GM18511 (cell line): ENCODE data around the gene RAB42.
"Not testable (repeated sequence)": the region's sequence is repeated elsewhere in the genome, so short reads cannot be mapped to it uniquely, and the experiment has no call there.

Experiments used
- ATAC-seq: cut with Tn5 transposase; IDR thresholded peaks from one replicate; pipeline ENCODE4 v1.9.1; 2021; ENCODE audit warnings: mild to moderate bottlenecking, moderate library complexity; ENCODE audit not compliant: unreplicated experiment

The RAB42 gene

DNA sequence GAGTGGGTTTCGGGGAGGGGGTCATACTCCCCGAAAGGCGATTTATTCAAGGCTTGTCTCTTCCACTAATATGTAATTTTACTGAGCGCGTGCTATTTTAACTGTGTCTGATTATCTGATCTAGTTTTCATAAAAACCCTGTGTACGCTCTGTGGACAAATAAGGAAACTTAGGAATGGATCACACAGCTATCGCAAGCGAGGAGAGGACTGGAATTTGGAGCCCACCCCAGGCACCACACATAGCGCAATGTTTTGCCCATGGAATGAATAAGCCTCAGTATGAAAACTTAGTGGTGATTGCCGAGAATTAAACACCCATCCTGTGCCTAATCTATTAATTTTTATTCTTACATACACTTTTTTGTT, 9.8 kb upstream of the RAB42 start:
- no peak for ATAC-seq

DNA sequence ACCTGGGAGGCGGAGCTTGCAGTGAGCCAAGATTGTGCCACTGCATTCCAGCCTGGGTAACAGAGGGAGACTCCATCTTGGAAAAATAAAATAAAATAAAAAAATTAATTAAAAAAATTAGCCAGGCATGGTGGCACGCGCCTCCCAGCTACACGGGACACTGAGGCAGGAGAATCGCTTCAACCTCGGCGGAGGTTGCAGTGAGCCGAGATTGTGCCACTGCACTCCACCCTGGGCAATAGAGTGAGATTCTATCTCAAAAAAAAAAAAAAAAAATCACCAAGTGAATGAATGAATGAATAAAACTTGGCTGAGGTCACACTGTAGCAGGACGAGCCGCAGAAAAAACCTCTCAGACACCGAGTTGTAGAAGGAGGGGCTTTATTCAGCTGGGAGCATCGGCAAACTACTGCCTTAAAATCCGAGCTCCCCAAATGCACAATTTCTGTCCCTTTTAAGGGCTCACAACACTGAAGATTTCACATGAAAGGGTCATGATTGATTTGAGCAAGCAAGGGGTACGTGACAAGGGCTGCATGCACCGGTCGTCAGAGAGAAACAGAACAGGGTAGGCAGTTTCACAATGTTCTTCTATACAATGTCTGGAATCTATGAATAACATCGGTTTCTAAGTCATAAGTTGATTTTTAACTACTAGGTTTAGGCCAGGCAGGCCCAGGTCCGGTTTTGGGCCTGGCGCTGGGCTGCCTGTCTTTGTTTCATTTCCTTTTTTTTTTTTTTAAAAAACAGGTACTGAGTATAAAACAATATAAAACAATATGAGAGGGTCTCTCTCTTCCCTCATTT, 5.3 kb upstream of the RAB42 start:
- not testable (repeated sequence) for ATAC-seq

DNA sequence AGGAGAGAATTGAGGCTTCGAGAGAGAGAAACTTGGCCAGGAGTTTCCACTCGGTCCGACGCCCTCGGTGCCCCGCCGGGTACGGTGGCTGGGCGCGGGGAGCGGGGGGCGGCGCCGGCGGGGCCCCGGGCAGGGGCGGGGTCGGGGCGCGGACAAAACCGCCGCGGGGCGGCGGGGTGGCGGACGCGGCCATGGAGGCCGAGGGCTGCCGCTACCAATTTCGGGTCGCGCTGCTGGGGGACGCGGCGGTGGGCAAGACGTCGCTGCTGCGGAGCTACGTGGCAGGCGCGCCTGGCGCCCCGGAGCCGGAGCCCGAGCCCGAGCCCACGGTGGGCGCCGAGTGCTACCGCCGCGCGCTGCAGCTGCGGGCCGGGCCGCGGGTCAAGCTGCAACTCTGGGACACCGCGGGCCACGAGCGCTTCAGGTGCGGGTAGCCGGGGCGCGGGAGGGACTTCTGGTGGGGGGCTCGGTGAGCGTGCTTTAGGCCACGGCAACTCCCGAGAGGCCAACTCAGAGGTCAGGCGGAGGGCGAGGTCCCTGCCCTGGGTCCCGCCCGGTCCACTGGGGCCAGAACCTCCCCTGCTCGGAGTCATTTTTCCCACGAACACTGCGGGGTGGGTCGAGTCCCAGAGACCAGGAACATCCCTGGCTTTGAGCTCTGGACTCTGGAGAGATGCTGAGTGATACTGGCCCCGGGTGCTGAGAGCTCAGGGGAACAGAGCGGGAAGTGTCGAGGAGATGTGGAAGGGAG, 431 bp downstream of the RAB42 start:
- peak; percentile 68 for ATAC-seq

DNA sequence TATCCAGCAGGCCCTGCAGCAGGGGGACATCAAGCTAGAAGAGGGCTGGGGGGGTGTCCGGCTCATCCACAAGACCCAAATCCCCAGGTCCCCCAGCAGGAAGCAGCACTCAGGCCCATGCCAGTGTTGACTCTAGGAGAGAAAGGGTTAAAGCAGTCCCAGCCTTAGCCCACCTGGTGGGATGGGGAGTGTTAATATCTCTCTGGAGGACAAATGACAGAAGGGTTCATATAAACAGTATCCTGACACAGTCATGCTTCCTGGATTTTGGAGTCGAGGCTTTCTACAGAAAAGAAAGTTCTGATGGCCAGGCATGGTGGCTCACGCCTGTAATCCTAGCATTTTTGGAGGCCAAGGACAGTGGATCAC, 1.9 kb downstream of the RAB42 start:
- not testable (repeated sequence) for ATAC-seq

DNA sequence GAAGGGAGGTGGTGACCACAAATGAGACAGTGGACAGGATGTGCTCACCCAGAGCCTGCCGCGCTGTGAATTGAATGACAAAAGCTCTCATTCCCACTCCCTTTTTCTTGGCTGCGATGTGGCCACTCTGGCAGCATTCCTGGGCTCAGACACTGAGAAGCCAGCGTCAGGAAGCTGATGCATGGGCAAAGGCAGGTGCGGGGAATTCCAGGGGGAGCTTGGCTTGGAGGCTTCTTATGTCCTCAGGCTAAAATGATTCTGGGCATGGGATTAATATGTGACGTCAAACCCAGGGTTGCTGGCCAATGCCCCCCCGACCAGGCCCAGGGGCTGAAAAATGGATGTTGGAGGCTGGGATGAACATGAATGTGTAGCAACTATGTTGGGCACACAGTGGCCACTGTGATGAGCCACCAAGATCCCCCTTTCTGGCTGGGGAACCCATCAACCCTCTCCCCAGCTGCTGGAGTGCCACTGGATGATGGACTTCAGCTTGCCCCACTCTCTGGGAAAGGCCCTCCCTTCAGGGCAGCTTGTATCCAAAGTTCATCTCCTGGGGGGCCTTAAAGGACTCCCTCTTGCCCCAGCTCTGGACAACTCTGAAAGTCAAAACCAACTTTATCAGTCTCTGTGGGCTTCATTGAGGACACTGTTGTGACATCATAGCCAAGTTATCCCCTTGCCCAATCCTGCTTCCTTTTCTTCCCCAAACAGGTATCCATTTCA, 2.8 kb downstream of the RAB42 start:
- not testable (repeated sequence) for ATAC-seq

DNA sequence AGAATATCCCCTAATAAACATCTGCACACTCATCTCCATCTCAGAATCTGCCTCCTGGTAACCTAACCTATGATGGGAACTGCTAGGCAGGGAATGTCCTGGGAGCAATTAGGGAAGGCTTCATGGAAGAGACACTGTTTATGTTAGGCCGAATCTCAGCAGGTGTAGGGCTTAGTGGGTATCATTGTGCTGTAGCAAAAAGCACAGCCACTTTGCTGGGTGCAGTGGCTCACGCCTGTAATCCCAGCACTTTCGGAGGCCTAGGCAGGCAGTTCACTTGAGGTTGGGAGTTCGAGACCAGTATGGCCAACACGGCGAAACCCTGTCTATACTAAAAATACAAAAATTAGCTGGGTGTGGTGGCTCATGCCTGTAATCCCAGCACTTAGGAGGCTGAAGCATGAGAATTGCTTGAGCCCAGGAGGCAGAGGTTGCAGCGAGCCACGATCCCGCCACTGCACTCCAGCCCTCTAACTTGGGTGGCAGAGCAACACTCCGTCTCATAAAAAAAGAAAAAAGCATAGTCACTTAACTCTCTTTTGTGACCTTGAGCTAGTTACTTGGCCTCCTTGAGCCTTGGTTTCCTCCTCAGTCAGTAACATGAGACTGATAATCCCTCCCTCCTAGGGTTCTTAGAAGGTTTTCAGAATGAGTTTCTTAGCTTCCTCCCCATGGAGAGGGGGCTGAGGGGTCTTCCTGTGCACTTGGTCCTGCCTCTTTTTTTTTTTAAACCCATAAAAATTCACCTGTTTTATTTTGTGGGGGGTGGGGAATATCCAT, 3.5 kb downstream of the RAB42 start:
- no peak for ATAC-seq

DNA sequence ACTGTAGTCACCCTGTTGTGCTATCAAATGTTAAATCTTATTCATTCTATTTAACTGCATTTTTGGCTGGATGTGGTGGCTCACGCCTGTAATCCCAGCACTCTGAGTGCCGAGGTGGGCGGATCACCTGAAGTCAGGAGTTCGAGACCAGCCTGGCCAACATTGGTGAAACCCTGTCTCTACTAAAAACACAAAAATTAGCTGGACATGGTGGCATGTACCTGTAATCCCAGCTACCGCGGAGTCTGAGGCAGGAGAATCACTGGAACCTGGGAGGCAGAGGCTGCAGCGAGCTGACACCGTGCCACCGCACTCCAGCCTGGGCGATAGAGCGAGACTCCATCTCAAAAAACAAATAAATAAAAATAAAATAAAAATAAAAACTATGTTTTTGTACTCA, 4.2 kb downstream of the RAB42 start:
- not testable (repeated sequence) for ATAC-seq

DNA sequence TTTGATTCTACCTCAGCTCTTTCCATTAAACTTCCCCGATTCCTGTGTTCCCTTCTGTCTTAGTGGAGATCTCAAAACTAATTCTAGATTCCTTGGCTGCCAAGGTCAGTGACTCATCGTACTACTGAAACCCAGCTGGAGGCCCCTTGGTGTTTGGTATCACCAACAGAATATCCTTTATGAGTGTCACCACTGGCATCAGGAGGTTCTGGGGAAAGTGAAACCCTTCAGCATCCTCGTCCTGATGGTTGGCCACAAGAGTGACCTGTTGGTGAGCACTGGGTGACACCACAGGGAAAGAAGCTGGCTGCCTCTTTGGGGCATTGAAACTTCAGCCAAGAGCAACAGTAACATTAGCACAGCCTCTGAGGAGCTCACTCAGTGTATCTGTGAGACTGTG, 9.6 kb downstream of the RAB42 start:
- ATAC-seq: no peak

DNA sequence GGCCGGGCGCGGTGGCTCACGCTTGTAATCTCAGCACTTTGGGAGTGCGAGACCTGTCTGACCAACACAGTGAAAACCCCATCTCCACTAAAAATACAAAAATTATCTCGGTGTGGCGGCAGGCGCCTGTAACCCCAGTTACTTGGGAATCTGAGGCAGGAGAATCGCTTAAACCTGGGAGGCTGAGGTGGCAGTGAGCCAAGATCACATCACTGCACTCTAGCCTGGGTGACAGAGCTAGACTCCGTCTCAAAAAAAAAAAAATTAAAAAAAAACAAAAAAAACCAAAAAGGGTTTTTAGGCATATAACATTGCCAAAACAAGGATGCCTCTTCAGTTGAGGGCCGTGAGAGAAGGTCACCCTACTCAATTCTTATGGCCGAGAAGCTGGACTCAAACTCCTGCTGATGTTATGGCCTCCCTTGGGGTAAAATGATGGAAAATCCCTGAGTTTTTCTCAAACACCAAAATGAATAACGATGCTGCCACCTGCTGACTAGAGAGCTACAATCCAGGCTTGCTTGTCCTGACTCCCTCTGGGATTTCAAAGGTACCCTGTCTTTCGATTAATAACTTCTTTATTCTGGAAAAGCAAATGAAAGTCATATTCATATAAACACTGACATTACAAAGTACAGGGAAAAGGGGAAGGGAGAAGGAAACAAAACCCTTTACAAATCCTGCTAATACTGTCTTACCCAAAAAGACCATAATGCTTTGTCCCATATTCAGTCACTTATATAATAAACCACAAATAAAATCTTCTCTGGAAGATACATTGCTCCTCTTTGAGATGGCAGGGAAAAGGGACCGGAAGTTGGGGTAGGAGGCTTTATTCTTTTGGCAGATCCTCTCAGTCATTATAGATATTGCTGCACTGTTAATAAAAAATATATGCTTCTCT, 10.7 kb downstream of the RAB42 start:
- no peak for ATAC-seq

DNA sequence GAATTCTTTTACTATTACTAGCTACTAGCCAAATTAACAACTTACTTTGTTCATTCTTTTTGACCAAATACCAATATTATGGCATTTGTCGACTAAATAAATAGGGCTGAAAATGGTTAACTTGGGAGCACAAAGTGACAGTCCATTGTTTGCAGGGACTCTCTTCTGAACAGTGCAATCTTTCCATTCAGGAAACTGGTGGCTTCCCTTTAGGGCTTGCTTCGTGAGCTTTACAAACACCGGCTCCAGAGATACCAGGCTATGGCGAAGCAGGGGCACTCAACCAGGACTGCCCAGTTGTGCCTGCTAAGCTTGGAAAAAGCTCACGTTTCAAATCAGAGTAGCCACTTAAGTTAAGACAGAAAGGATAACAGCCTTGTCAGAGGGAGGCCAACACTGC, 12.3 kb downstream of the RAB42 start:
- ATAC-seq: no peak

DNA sequence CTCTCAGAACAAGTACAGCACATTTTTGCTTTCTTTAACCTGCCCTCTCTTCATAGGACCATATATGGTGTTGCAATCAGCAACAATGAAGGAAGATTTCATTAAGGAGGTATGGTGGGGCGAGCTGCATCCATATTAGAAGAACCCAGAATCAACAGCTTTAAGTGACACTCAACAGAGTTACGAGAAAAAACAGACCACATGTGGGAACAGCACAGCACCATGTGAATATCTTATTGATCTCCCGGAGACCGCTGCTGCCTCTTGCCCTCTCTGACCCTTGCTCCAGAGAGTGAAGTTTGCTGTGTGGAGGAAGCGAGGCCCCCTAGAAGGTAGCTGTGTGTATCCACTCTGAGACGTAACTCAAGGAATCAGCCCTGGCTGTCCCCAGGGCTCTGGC, 12.9 kb downstream of the RAB42 start:
- ATAC-seq: no peak

DNA sequence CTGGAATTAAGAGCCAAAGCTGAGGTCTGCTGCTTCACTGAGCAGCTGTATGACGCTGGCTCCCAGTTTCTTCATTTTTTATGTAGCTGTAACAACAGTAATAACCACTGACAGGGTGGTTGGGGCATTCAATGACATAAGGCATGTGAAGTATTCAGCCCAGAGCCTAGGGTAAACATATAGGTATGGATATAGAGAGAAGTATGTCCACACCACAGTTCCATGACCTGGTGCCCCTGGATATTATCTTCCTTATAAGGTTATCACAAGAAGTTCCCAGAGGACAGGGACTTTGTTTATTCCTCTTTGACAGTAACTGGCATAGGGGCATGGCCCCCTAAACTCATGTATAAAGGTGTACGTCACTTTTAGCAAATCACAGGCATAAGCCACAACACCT, 14.7 kb downstream of the RAB42 start:
- no peak for ATAC-seq

DNA sequence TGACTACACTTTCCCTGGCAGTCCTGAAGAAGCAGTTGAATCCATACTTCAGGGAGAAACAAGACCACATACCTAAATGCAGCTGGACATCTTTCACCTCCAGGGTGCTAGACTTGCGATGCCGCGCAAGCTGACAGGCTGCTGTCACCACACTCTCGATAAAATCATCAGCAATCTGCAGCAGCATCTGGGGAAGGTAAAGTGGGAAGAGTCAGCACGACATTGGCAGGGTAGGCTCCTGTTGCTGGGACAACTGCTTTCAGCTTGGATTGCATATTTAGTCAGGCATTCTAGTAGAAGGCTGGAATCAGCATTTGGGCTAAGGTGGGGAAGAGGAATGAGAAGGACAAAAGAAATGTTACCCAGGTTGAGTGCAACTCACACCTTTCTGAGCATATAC, 21.1 kb downstream of the RAB42 start:
- ATAC-seq: no peak

DNA sequence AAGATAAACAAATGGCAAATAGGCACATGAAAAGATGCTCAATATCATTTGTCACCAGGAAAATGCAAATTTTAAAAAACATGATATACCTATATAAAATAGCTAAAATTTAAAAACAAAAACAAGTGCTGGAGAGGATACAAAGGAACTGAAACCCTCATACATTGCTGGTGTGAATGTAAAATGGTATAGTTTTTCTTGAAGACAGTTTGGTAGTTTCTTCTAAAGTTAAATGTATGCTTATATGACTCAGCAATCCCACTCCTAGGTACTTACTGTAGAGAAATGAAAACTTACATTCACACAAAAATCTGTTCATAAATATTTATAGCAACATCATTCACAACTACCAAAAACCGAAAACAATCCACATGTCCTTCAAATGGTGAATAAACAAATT, 39.6 kb downstream of the RAB42 start:
- no peak for ATAC-seq

DNA sequence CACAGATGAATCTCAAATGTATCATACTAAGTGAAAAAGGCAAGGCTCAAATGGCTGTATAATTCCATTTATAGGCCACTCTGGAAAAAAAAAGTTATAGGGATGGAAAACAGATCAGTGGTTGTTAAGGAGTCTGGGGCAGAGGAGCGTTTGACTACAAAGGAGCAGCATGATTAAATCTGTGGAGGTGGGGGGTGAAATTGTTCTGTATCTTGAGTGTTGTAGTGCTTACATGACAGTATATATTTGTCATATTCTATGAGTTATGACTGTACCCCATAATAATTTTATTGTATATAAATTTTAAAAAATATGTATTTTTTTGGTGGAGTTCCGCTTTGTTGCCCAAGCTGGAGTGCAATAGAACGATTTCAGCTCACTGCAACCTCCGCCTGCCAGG, 40.5 kb downstream of the RAB42 start:
- no peak for ATAC-seq

DNA sequence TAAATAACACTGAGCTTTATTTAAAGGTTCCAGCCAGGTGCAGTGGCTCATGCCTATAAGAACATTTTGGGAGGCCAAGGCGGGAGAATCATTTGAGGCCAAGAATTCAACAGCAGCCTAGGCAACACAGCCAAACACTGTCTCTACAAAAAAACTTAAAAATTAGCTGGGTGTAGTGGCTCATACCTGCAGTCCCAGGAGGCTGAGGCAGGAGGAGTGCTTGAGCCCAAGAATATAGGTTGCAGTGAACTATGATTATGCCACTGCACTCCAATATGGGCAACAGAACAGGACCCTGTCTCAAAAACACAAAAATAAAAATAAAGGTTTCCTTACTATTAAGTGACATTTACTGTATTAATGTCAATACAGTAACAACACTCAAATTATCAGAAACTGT, 48.7 kb downstream of the RAB42 start:
- ATAC-seq: no peak

DNA sequence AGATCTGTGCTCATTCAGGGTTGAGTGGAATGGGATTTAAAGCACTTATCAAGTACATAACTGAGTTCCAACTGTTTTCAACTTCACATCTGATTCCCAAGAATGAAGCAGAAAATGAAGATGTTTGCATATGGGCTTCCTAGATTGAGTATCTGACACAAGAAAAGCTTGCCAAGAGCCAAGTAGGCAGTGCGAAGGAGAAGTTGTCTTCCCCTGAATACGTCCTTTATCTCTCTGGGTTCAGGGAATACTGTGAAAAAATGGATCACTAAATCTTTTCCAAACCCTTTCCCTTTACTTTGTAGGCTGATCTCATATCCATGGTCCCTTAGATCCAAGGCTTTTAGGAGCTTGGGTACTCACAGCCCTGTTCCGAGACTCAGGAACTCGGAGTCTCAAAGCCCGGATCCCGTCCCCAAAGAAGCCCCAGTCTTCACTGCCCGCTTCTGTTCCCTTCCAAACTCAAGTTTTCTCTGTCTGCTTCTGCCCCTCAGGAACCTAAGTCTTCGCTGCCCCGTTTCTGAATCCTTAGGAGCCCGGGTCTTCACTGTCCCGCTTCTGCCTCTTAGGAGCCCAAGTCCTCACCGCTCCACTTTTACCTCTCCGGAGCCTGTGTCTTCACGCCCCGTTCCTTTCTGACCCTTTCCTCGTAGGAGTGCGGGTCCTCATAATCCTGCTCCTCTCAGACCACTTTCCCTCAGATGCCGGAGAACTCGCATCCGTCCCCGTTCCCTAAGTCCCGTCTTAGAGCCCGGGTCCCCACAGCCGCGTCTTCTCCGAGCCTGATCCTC, 50.2 kb downstream of the RAB42 start:
- peak; percentile 7 for ATAC-seq

DNA sequence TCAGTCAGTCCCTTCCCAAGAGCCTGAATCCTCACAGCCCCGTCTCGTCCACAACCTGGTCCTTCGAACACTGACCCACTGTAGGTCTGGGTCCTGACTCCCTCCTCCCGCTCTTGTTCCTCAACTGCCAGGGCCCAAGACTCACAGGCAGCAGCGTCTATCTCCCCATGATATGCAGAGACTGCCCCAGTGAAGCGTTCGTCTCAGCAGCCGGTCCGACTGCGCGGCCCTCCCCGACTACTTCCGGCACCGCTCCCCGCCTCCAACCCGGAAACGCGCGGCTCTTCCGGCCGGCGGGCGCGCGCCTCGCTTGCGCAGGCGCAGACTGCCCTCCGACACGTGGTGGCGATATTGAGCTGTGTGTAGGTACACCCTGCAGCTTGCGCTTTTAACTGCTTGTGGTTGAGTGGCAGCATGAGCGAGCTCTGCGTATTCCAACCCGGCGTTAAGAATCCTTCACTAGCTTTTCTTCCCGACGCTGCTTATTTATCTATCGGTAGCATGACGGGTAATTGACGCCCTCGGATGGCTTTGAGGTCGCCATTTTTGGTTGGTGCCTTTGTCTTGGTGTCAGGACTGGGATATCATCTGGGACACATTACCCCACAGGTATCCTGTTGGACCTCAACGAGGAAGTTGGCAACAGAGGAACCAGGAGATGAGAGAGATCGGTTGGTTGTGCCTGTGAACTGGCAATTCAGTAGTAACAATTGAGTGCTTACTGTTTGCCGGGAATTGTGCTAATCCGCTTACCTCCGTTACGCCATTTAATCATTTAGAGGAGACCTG, 51.0 kb downstream of the RAB42 start, which contains the start of gene TAF12:
TAF12 (minus strand) TSS at position 221 of the 789 bp plus-strand sequence. CDS start 20,986 bp downstream, outside the sequence.
- peak; percentile 75 for ATAC-seq
